Measurements from ENCODE around the gene KLHL36. TPM values are rescaled to one million over a fixed set of nuclear protein-coding genes. Genes with fewer than 3 reads are reported as not detected.
A peak's percentile ranks its signal among the peaks of the same experiment; 100 is the strongest.

Gene KLHL36
- total RNA-seq, 1 donor from 2014 or later: 78.5 TPM

DNA sequence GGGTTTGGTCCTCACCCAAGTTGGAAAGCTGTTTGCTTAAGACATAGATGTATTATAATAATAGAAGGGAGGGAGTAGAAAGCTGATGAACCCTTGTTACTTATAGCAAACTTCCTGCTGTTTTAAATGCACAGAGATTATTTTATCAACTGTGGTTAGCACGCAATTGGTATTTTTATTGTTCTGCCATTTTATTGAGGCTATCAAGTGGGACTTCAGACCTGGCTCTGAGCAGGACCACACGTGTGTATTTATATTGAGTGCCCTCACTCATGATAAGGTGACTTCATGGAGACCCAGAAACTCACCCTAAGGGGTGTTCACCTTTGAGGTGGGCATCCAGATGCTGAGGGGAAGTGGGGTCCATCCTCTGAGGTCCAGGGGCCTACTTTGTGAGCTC lies 17.0 kb downstream of the KLHL36 start:
- no peak overlapping the region for H3K4me3 ChIP-seq (ENCODE audit: low read depth, low read length)
- H3K36me3 ChIP-seq (ENCODE audit: control insufficient read depth, insufficient read depth, low read length): peaks cover 2% of the 10 kb centered on the region
- DNase-seq (ENCODE audit: low read depth): no peak
- no peaks in the 10 kb centered on the region for H3K27me3 ChIP-seq (ENCODE audit: control insufficient read depth, insufficient read depth, low read length)
- TF ChIP-seq, protein P1, sequence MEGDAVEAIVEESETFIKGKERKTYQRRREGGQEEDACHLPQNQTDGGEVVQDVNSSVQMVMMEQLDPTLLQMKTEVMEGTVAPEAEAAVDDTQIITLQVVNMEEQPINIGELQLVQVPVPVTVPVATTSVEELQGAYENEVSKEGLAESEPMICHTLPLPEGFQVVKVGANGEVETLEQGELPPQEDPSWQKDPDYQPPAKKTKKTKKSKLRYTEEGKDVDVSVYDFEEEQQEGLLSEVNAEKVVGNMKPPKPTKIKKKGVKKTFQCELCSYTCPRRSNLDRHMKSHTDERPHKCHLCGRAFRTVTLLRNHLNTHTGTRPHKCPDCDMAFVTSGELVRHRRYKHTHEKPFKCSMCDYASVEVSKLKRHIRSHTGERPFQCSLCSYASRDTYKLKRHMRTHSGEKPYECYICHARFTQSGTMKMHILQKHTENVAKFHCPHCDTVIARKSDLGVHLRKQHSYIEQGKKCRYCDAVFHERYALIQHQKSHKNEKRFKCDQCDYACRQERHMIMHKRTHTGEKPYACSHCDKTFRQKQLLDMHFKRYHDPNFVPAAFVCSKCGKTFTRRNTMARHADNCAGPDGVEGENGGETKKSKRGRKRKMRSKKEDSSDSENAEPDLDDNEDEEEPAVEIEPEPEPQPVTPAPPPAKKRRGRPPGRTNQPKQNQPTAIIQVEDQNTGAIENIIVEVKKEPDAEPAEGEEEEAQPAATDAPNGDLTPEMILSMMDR (IDR thresholded peaks at IDR 0.05; ENCODE audit: insufficient read depth, low read length, poor library complexity, severe bottlenecking): no peak

DNA sequence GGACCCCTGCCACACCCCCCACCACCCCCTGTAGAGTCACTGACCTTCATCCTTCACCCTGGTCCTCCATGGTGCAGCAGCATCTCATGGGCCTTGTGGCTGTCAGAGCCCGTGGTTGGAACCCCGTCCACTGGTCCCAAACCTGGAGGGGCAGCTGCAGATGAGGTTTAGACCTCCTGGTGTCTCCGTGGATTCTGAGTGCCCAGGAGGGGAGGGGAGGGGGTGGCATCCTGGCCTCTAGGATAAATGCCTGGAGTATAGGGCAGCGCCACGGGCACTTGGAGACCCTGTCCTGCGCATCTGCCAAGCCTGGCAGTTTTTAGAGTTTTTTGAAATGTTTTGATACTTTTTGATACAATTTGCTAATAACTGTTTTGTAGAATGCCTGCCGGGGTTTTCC lies 17.5 kb downstream of the KLHL36 start:
- DNase-seq (ENCODE audit: low read depth): no peak
- H3K4me3 ChIP-seq (ENCODE audit: low read depth, low read length): no peak overlapping the region
- TF ChIP-seq, protein P1 (IDR thresholded peaks at IDR 0.05; ENCODE audit: insufficient read depth, low read length, poor library complexity, severe bottlenecking): no peak
- no peaks in the 10 kb centered on the region for H3K27me3 ChIP-seq (ENCODE audit: control insufficient read depth, insufficient read depth, low read length)
- peaks cover 2% of the 10 kb centered on the region for H3K36me3 ChIP-seq (ENCODE audit: control insufficient read depth, insufficient read depth, low read length)

DNA sequence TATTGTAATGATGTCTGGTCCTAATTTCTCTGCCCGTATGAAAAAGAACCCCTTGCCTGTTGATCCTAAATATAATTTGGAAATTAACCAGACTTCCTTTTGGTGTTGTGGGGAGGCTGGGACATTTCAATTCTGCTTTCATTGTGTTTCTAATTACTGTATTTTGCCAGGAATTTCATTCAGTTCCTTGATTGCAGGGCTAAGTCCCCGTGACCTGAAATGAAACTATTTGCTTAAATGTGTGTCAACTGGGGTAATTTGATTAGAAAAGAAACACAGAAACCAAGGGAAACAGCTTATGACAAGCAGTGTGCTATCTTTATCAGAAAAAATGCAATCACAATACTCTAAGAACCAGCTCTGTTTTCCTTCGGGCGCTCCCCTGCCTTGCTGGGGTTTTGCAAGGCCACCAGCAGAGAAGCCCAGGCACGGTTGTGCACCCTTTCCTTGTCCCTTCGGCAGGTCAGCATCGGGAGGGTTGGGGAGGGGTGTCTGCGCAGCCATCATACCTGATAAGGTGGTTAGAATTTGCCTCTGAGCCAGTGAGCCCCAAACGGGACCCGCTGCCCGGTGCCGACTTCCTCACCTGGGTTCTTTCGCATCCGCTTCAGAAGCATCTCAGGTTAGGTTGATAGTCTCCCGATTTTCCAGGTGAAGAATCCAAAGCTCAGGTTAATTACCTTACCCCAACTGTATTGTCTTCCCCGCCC lies 19.4 kb downstream of the KLHL36 start:
- no peak for DNase-seq (ENCODE audit: low read depth)
- Histone ChIP-seq H3K27me3 (ENCODE audit: control insufficient read depth, insufficient read depth, low read length) (no peaks in the 10 kb centered on the region), H3K36me3 (ENCODE audit: control insufficient read depth, insufficient read depth, low read length) (peaks cover 2% of the 10 kb centered on the region), H3K4me3 (ENCODE audit: low read depth, low read length) (no peak overlapping the region)
- TF ChIP-seq, protein P1 (IDR thresholded peaks at IDR 0.05; ENCODE audit: insufficient read depth, low read length, poor library complexity, severe bottlenecking): no peak

DNA sequence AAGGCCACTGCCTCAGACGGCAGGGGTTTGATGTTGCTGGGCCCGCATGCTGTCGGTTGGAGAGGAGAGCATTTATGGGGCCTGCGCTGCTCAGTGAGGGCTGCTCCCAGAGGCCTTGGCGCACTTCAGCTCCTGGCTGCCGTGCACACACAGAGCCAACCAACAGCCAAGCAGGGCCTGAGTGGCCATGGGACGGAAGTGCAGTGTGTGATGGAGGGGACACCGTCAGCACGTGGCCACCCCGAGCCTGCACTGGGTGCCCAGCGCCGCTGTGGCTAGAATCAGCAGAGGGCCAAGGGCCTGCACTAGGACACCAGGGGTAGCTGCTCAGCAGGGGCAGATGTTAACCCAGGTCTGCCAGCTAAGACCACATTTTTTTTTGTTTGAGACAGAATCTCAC lies 21.8 kb downstream of the KLHL36 start:
- no peak for DNase-seq (ENCODE audit: low read depth)
- Histone ChIP-seq H3K4me3 (ENCODE audit: low read depth, low read length) (no peak overlapping the region), H3K27me3 (ENCODE audit: control insufficient read depth, insufficient read depth, low read length) (no peaks in the 10 kb centered on the region), H3K36me3 (ENCODE audit: control insufficient read depth, insufficient read depth, low read length) (peaks cover 2% of the 10 kb centered on the region)
- TF ChIP-seq, protein P1 (IDR thresholded peaks at IDR 0.05; ENCODE audit: insufficient read depth, low read length, poor library complexity, severe bottlenecking): no peak

DNA sequence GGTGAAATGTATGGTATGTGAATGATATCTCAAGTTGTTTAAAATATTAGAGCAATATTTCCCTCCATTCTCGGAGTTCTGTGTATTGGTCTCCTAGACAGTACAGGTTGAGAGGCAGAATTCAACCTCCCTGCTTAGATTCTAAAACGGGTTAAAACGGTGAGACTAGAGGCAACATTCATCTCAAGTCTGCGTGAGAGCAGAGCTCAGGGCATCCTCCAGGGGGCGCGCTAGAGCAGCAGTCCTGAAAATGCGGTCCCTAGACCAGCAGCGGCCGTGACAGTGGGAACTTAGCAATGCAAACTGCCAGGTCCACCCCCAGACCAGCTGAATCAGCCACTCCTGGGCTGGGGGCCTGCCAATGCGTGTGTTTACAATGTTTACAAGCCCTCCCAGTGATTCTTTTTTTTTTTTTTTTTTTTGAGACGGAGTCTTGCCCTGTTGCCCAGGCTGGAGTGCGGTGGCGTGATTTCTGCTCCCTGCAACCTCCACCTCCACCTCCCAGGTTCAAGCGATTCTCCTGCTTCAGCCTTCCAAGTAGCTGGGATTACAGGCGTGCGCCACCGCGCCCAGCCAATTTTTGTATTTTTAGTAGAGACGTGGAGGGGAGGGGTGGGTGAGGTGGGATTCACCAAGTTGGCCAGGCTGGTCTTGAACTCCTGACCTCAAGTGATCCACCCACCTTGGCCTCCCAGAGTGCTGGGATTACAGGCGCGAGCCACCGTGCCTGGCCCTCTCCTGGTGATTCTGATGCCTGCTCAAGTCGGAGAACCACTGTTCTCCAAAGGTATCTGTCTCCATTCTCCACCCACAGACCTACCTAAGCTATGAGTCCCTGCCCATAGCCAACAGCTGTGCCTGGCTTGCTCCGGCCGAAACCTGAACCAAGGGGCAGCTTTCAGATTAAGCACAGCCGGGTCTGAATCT lies 24.2 kb downstream of the KLHL36 start:
- TF ChIP-seq, protein P1 (IDR thresholded peaks at IDR 0.05; ENCODE audit: insufficient read depth, low read length, poor library complexity, severe bottlenecking): peak; percentile 90
- Histone ChIP-seq H3K36me3 (ENCODE audit: control insufficient read depth, insufficient read depth, low read length) (no peaks in the 10 kb centered on the region), H3K27me3 (ENCODE audit: control insufficient read depth, insufficient read depth, low read length) (no peaks in the 10 kb centered on the region), H3K4me3 (ENCODE audit: low read depth, low read length) (no peak overlapping the region)
- DNase-seq (ENCODE audit: low read depth): no peak

All from kidney epithelial cell (primary cell).